ENCODE measurements around the gene CXCL12.

Gene CXCL12

GRCh38 chr10:44399659-44400451 is 15.0 kb upstream of the CXCL12 start:
- DNase-seq = peak; percentile 5

- peak; percentile 5 for DNase-seq
Observed at GRCh38 chr10:44398747-44399658, 14.1 kb upstream of the CXCL12 start.

- peak; percentile 5 for DNase-seq
Observed at GRCh38 chr10:44398271-44398670, 13.4 kb upstream of the CXCL12 start.

- peak; percentile 16 for DNase-seq
Observed at GRCh38 chr10:44397476-44398225, 12.8 kb upstream of the CXCL12 start.

- DNase-seq = peak; percentile 23
Observed at GRCh38 chr10:44396671-44397191, 11.8 kb upstream of the CXCL12 start.

GRCh38 chr10:44395902-44396670 is 11.2 kb upstream of the CXCL12 start:
- DNase-seq = peak; percentile 21

- DNase-seq = peak; percentile 11
Observed at GRCh38 chr10:44395396-44395795, 10.5 kb upstream of the CXCL12 start.

GRCh38 chr10:44394696-44395381 is 9.9 kb upstream of the CXCL12 start:
- DNase-seq = peak; percentile 6

- DNase-seq = peak; percentile 6
Observed at GRCh38 chr10:44393834-44394547, 9.1 kb upstream of the CXCL12 start.

- DNase-seq = peak; percentile 39
Observed at GRCh38 chr10:44393051-44393630, 8.2 kb upstream of the CXCL12 start.

- peak; percentile 1 for DNase-seq
Observed at GRCh38 chr10:44392420-44392819, 7.5 kb upstream of the CXCL12 start.

- DNase-seq = peak; percentile 1
Observed at GRCh38 chr10:44391981-44392380, 7.1 kb upstream of the CXCL12 start.

GRCh38 chr10:44390585-44391072 is 5.7 kb upstream of the CXCL12 start:
- DNase-seq = peak; percentile 9

GRCh38 chr10:44389556-44389955 is 4.7 kb upstream of the CXCL12 start:
- DNase-seq = peak; percentile 9

GRCh38 chr10:44389150-44389549 is 4.3 kb upstream of the CXCL12 start:
- peak; percentile 40 for DNase-seq

- DNase-seq = peak; percentile 16
Observed at GRCh38 chr10:44388641-44389040, 3.7 kb upstream of the CXCL12 start.

- DNase-seq = peak; percentile 15
Observed at GRCh38 chr10:44387853-44388251, 3.0 kb upstream of the CXCL12 start.

- DNase-seq = peak; percentile 77
Observed at GRCh38 chr10:44386546-44387052, 1.7 kb upstream of the CXCL12 start.

- peak; percentile 57 for DNase-seq
Observed at GRCh38 chr10:44385696-44386441, 972 bp upstream of the CXCL12 start.
